ENCODE data around the gene TPH2. TPM values are rescaled to one million over a fixed set of nuclear protein-coding genes. Genes with fewer than 3 reads are reported as not detected.
A peak's percentile ranks its signal among the peaks of the same experiment; 100 is the strongest.

The TPH2 gene
- not detected for total RNA-seq

GRCh38 chr12:71938728-71939385, at the start of gene TPH2:
TSS of gene TPH2 (plus strand) at chr12:71938845. CDS start at chr12:71938987, 142 bp downstream.
- DNase-seq (peak; percentile 65), ATAC-seq (no peak)
- Mint-ChIP-seq H3K27ac (no peak within 1 kb of the TSS), H3K36me3 (peaks cover 11% of the 10 kb centered on the region), H3K9me3 (ENCODE audit: low read depth) (peaks cover 3% of the 10 kb centered on the region), H3K4me1 (peaks cover 13% of the 10 kb centered on the region), H3K27me3 (peaks cover 60% of the 10 kb centered on the region), H3K4me3 (no peak within 1 kb of the TSS)
- CTCF ChIA-PET = interaction anchor here (0.7 to 1.4 kb wide), 3 partner anchors 10 to 153 kb away, joined by 3 read pairs; no protein-coding TSS in a partner anchor

- CTCF ChIA-PET = no interaction called here
- peaks cover 24% of the 10 kb centered on the region for H3K36me3 Mint-ChIP-seq
Observed at GRCh38 chr12:71890475-71890874, 48.2 kb upstream of the TPH2 start.

GRCh38 chr12:71892059-71892458, 46.6 kb upstream of the TPH2 start:
- CTCF ChIA-PET = no interaction called here

More at GRCh38 chr12:71890475-71890874, 48.2 kb upstream of the TPH2 start:
- H3K27me3 Mint-ChIP-seq = no peaks in the 10 kb centered on the region
- DNase-seq (no peak), ATAC-seq (no peak)
- H3K9me3 Mint-ChIP-seq (ENCODE audit: low read depth) = no peaks in the 10 kb centered on the region
- no peaks in the 10 kb centered on the region for H3K4me1 Mint-ChIP-seq
- H3K4me3 Mint-ChIP-seq = no peak overlapping the region
- H3K27ac Mint-ChIP-seq = no peak overlapping the region

GRCh38 chr12:71896205-71896882, 42.3 kb upstream of the TPH2 start:
- Mint-ChIP-seq H3K4me3 (no peak overlapping the region), H3K4me1 (no peaks in the 10 kb centered on the region), H3K36me3 (peaks cover 33% of the 10 kb centered on the region), H3K27ac (no peak overlapping the region), H3K9me3 (ENCODE audit: low read depth) (no peaks in the 10 kb centered on the region), H3K27me3 (no peaks in the 10 kb centered on the region)
- DNase-seq = no peak
- CTCF ChIA-PET = no interaction called here
- ATAC-seq = no peak

More at GRCh38 chr12:71892059-71892458, 46.6 kb upstream of the TPH2 start:
- Mint-ChIP-seq H3K4me1 (no peaks in the 10 kb centered on the region), H3K27me3 (no peaks in the 10 kb centered on the region), H3K9me3 (ENCODE audit: low read depth) (no peaks in the 10 kb centered on the region), H3K4me3 (no peak overlapping the region), H3K36me3 (peaks cover 24% of the 10 kb centered on the region), H3K27ac (no peak overlapping the region)
- ATAC-seq (no peak), DNase-seq (no peak)

GRCh38 chr12:71900091-71900490, 38.6 kb upstream of the TPH2 start:
- Mint-ChIP-seq H3K4me3 (no peak overlapping the region), H3K27me3 (no peaks in the 10 kb centered on the region), H3K36me3 (peaks cover 56% of the 10 kb centered on the region), H3K27ac (no peak overlapping the region), H3K9me3 (ENCODE audit: low read depth) (no peaks in the 10 kb centered on the region), H3K4me1 (peaks cover 15% of the 10 kb centered on the region)
- ATAC-seq (no peak), DNase-seq (no peak)
- CTCF ChIA-PET = no interaction called here

GRCh38 chr12:71904629-71905028, 34.0 kb upstream of the TPH2 start:
- Mint-ChIP-seq H3K27me3 (no peaks in the 10 kb centered on the region), H3K4me1 (peaks cover 15% of the 10 kb centered on the region), H3K36me3 (peaks cover 68% of the 10 kb centered on the region), H3K4me3 (no peak overlapping the region), H3K9me3 (ENCODE audit: low read depth) (peaks cover 3% of the 10 kb centered on the region), H3K27ac (peak overlapping the region; percentile 54)
- ATAC-seq (no peak), DNase-seq (no peak)
- CTCF ChIA-PET = no interaction called here

- ATAC-seq (peak; percentile 78), DNase-seq (no peak)
- Mint-ChIP-seq H3K9me3 (ENCODE audit: low read depth) (peaks cover 3% of the 10 kb centered on the region), H3K36me3 (peaks cover 11% of the 10 kb centered on the region), H3K27me3 (peaks cover 43% of the 10 kb centered on the region), H3K27ac (no peak overlapping the region), H3K4me1 (peaks cover 13% of the 10 kb centered on the region), H3K4me3 (no peak overlapping the region)
- CTCF ChIA-PET = no interaction called here
Observed at GRCh38 chr12:71935594-71935993, 3.1 kb upstream of the TPH2 start.

GRCh38 chr12:71940068-71940467, 1.4 kb downstream of the TPH2 start:
- CTCF ChIA-PET = interaction anchor here (1.0 kb wide), 1 partner anchor 40 kb away, joined by 3 read pairs; no protein-coding TSS in a partner anchor
- DNase-seq (no peak), ATAC-seq (no peak)
- no peak overlapping the region for H3K27ac Mint-ChIP-seq
- peaks cover 12% of the 10 kb centered on the region for H3K4me1 Mint-ChIP-seq
- H3K9me3 Mint-ChIP-seq (ENCODE audit: low read depth) = peaks cover 3% of the 10 kb centered on the region
- no peak overlapping the region for H3K4me3 Mint-ChIP-seq
- peaks cover 65% of the 10 kb centered on the region for H3K27me3 Mint-ChIP-seq
- H3K36me3 Mint-ChIP-seq = peaks cover 9% of the 10 kb centered on the region

GRCh38 chr12:71941174-71941573, 2.5 kb downstream of the TPH2 start:
- peaks cover 3% of the 10 kb centered on the region for H3K9me3 Mint-ChIP-seq (ENCODE audit: low read depth)

GRCh38 chr12:71942259-71942658, 3.6 kb downstream of the TPH2 start:
- Mint-ChIP-seq H3K36me3 (no peaks in the 10 kb centered on the region), H3K4me3 (no peak overlapping the region), H3K4me1 (no peaks in the 10 kb centered on the region), H3K9me3 (ENCODE audit: low read depth) (no peaks in the 10 kb centered on the region), H3K27ac (no peak overlapping the region), H3K27me3 (peaks cover 74% of the 10 kb centered on the region)
- CTCF ChIA-PET = no interaction called here
- DNase-seq (no peak), ATAC-seq (no peak)

More at GRCh38 chr12:71941174-71941573, 2.5 kb downstream of the TPH2 start:
- Mint-ChIP-seq H3K27me3 (peaks cover 71% of the 10 kb centered on the region), H3K36me3 (peaks cover 5% of the 10 kb centered on the region), H3K27ac (no peak overlapping the region), H3K4me3 (no peak overlapping the region), H3K4me1 (peaks cover 4% of the 10 kb centered on the region)
- DNase-seq = no peak
- ATAC-seq = no peak
- CTCF ChIA-PET = no interaction called here

- DNase-seq (no peak), ATAC-seq (no peak)
- H3K27ac Mint-ChIP-seq = no peak overlapping the region
- no peaks in the 10 kb centered on the region for H3K9me3 Mint-ChIP-seq (ENCODE audit: low read depth)
- H3K27me3 Mint-ChIP-seq = peaks cover 73% of the 10 kb centered on the region
- H3K36me3 Mint-ChIP-seq = no peaks in the 10 kb centered on the region
- no peaks in the 10 kb centered on the region for H3K4me1 Mint-ChIP-seq
- no peak overlapping the region for H3K4me3 Mint-ChIP-seq
- CTCF ChIA-PET = no interaction called here
Observed at GRCh38 chr12:71942703-71943102, 4.1 kb downstream of the TPH2 start.

- Mint-ChIP-seq H3K9me3 (ENCODE audit: low read depth) (no peaks in the 10 kb centered on the region), H3K27me3 (peaks cover 69% of the 10 kb centered on the region), H3K27ac (no peak overlapping the region), H3K36me3 (no peaks in the 10 kb centered on the region), H3K4me3 (no peak overlapping the region), H3K4me1 (no peaks in the 10 kb centered on the region)
- DNase-seq = no peak
- CTCF ChIA-PET = no interaction called here
- no peak for ATAC-seq
Observed at GRCh38 chr12:71945121-71945520, 6.5 kb downstream of the TPH2 start.

GRCh38 chr12:71945883-71946282, 7.2 kb downstream of the TPH2 start:
- H3K27me3 Mint-ChIP-seq = peaks cover 65% of the 10 kb centered on the region

GRCh38 chr12:71947645-71948105, 9.0 kb downstream of the TPH2 start:
- no peaks in the 10 kb centered on the region for H3K9me3 Mint-ChIP-seq (ENCODE audit: low read depth)
- ATAC-seq (no peak), DNase-seq (no peak)
- no peak overlapping the region for H3K27ac Mint-ChIP-seq
- no peak overlapping the region for H3K4me3 Mint-ChIP-seq
- H3K36me3 Mint-ChIP-seq = no peaks in the 10 kb centered on the region
- CTCF ChIA-PET = no interaction called here
- H3K27me3 Mint-ChIP-seq = peaks cover 53% of the 10 kb centered on the region
- H3K4me1 Mint-ChIP-seq = no peaks in the 10 kb centered on the region

More at GRCh38 chr12:71945883-71946282, 7.2 kb downstream of the TPH2 start:
- no peak overlapping the region for H3K4me3 Mint-ChIP-seq
- CTCF ChIA-PET = no interaction called here
- H3K4me1 Mint-ChIP-seq = no peaks in the 10 kb centered on the region
- ATAC-seq (no peak), DNase-seq (no peak)
- no peak overlapping the region for H3K27ac Mint-ChIP-seq
- no peaks in the 10 kb centered on the region for H3K9me3 Mint-ChIP-seq (ENCODE audit: low read depth)
- no peaks in the 10 kb centered on the region for H3K36me3 Mint-ChIP-seq

Measured in activated CD8-positive, alpha-beta memory T cell treated with anti-CD3 and anti-CD28 coated beads, Interleukin-2, amount 10 ng/mL, durations not matched to agents 7 days and 5 days (primary cell).